ENCODE results near the gene PLEKHM3.
"Not testable (repeated sequence)": the region's sequence is repeated elsewhere in the genome, so short reads cannot be mapped to it uniquely, and the experiment has no call there.

GRCh38 chr2:207811658-207812057, 213.7 kb downstream of the PLEKHM3 start:
- TF ChIP-seq POLR2A, SPI1, POLR2AphosphoS5, TAF1, POU2F2 (IDR thresholded peaks at IDR 0.05; ENCODE audit: low read depth, low read length): not testable (repeated sequence)

Data from GM12891 (cell line).